Right ventricle myocardium inferior (tissue), 1 donor: ENCODE results near the gene ULK4. TPM values are rescaled to one million over a fixed set of nuclear protein-coding genes. Genes with fewer than 3 reads are reported as not detected.

ENCODE experiments used
- ATAC-seq: fragments of 200-7000 bp; cut with Tn5 transposase; one replicate; pipeline ENCODE4 v1.9.1; 2020; ENCODE audit warnings: mild to moderate bottlenecking, moderate library complexity
- DNase-seq: peaks from one replicate; pipeline ENCODE4 v3.0.0; 2021; ENCODE audit errors: missing footprints
- intact Hi-C: fragments of 100-400 bp; cut with DNase I; formaldehyde crosslinking; loops from one replicate; pipeline ENCODE4 v1.11.0; 2022
- total RNA-seq: library from RNA; stranded (reverse); fragmentation: NEBNext Ultra II Directional; extraction: Animal tissue kit (Norgen Biotek cat#: 25700); gene quantifications from one replicate; pipeline ENCODE4 v1.2.1, GENCODE V29; 2021
- donor health status: DM: no; HTN: yes; CAD: no; lungs with severe emphysema.

The ULK4 gene
- total RNA-seq, 1 donor from 2014 or later, result 4.6 TPM

DNA sequence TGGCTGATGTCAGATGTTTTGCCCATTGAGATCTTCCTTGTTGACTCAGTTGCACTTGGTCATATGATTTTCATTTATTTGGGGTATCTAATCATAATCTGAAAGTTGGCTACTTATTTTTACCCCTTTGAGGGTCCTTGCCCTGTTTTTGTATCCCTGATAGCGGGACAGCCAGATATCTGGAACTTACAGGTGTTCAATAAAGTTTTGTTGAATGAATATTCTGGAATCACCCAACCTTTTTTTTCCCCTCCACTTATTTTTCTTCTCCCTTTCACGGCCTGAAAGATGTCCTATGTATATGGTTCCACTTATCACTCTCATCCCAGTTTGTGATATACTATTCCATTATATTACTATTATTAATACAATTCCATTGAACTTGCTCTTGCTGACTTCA lies 749.8 kb downstream of the ULK4 start:
- ATAC-seq (no peak), DNase-seq (no peak)
- intact Hi-C loops, result no loop called here

DNA sequence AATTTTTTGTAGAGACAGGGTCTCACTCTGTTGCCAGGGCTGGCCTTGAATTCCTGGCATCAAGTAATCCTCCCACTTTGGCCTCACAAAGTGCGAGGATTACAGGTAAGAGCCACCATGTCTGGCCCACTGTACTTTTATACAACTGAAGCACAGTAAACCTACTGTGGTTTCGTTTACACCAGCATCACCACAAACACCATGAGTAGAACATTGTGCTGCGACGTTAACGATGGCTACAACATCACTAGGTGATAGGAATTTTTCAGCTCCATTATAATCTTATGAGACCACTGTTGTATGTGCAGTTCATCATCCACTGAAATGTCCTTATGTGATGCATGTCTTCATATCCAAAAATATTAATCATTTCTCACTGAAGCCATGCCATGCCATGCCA lies 750.9 kb downstream of the ULK4 start:
- intact Hi-C loops, result no loop called here
- DNase-seq (no peak), ATAC-seq (no peak)

DNA sequence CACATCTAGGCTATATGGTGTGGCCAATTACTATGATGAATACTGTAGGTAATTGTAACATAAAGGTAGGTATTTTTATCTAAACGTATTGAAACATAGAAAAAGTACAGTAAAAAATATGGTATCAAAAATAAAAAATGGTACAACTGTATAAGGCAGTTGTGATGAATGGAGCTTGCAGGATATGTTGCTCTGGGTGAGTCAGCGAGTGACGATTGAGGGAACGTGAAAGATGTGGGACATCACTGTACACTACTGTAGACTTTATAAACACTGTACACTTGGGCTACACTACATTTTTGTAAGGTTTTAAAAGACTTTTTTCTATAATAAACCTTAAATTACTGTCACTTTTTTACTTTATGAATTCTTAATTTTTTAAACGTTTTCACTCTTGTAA lies 752.3 kb downstream of the ULK4 start:
- no peak for DNase-seq
- no peak for ATAC-seq
- intact Hi-C loops, result no loop called here

DNA sequence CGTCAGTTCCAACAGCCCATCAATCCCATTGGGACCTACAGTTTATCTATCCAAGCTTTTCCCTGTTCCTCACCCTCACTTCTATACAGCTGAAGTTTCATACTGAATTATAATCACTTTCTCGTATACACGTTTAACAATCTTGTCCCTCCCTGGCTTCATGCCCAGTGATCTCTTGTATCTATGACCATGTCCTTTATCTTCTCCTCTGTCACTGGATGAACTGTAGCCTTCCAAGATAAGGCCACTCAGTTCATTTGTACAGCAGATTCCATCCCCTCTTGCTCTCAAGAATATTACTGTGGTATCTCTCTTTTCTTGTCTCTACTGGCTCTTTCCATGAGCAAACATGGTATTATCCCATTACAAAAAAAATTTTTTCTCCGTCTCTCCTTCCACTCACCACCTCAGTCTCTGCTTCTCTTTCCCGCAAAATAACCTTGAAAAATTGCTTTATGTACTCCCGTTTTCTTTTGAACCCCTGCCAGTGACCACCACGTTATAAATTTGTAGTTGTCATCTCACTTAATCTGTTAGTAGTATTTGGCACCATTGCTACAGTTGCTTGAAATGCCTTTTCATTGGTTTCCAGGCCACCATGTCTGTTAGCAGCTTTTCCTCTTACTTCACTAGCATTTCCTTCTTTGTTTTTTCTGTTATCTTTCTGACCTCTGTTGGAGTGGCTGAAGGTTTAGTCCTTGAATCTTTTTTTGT lies 753.2 kb downstream of the ULK4 start:
- ATAC-seq (no peak), DNase-seq (no peak)
- intact Hi-C loops, result no loop called here

DNA sequence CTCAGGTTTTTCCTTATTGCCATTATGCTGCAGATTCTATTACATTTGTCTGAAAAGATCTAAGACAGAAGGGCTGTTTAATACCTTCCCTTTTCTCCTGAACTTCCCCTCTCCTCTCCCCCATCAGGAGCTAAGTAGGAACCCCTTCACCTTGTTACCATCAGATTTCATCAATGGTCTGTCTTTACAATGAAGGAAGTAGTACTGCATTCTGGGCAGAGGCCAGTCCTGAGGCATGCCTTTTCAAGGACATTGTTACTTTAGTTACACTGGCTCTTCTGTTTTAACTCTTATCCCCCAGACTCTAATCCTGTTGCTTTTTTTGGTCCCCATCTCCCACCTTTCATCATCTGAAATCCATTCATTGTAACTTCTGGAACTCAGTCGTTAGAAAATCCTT lies 754.5 kb downstream of the ULK4 start:
- ATAC-seq, result no peak
- no peak for DNase-seq
- intact Hi-C loops, result loop anchor here (2.0 kb wide), 1 partner anchor 13 kb away; no protein-coding TSS in a partner anchor

GRCh38 chr3:41205591-41205990 lies 756.3 kb downstream of the ULK4 start:
- DNase-seq (no peak), ATAC-seq (no peak)
- intact Hi-C loops, result no loop called here

DNA sequence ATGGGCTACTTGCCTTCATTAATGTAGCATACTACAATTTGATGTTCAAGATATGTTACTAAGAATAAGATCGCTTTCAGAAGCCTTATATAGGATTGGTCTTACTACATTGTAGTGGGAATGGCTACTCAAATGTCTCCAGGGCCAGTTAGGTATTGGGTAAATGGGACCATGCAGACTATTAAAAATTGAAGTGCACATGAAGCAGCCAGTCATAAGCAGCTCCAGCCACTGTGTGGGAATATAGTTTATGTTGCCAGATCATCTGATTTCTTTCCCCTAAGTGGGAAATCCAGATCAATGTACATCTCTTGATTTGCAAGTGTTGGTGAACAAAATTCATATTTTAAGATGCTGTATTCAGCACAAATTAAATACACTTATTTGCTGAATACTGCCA lies 757.5 kb downstream of the ULK4 start:
- DNase-seq (no peak), ATAC-seq (no peak)
- intact Hi-C loops, result loop anchor here (5.0 kb wide), 1 partner anchor 357 kb away; no protein-coding TSS in a partner anchor

- intact Hi-C loops, result loop anchor here (5.0 kb wide), 1 partner anchor 356 kb away; no protein-coding TSS in a partner anchor
- no peak for ATAC-seq
- DNase-seq, result no peak
Observed at GRCh38 chr3:41202834-41203345, 759.0 kb downstream of the ULK4 start.

DNA sequence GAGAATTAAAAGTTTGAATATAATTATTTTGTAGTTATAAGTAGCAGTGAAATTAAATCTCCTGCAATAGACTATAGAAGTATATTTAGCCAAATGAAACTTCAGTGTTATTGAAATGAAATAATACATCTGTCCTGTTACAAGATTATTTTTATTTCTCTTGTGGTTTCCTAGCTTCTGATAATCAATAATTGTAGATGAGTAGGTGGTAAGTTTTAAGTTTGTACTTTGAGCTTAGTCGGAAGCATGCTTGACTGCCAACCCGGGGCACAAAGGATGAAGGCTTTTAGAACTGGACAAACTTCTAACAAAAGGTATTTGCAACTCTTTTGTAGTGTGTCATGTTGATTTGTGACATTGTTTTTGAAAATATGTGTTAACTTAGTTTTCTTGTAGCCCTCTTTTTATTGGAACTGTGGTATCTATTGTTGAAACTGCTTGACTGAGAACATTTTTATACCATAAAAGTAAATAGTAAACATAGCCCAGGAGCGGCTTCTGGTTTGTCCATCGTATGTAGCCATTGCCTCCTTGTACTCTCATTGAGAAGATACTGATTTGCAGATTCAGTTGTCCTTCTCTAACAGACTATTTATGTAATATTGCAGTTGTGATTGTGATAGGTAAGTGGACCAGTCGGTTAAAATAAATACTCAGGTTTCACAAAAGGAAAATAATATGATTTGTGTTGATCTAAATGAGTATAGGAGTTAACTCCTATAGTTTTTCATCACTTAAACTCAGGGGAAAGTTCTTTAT lies 759.6 kb downstream of the ULK4 start:
- DNase-seq, result no peak
- no peak for ATAC-seq
- intact Hi-C loops, result loop anchor here (5.0 kb wide), 1 partner anchor 355 kb away; no protein-coding TSS in a partner anchor

GRCh38 chr3:41200669-41201021 lies 761.3 kb downstream of the ULK4 start:
- no peak for DNase-seq
- intact Hi-C loops, result loop anchor here (2.0 to 5.0 kb wide), 2 partner anchors 353 to 616 kb away; no protein-coding TSS in a partner anchor
- no peak for ATAC-seq

- intact Hi-C loops, result loop anchor here (2.0 to 5.0 kb wide), 4 partner anchors 225 to 615 kb away; no protein-coding TSS in a partner anchor
- ATAC-seq (no peak), DNase-seq (no peak)
Observed at GRCh38 chr3:41199866-41200668, 761.8 kb downstream of the ULK4 start.

GRCh38 chr3:41198950-41199865 lies 762.7 kb downstream of the ULK4 start, which contains the start of gene CTNNB1:
Gene CTNNB1 (plus strand): TSS chr3:41199505. CDS start chr3:41224069, 24,564 bp downstream.
- intact Hi-C loops, result loop anchor here (2.0 to 5.0 kb wide), 2 partner anchors 224 to 322 kb away; no protein-coding TSS in a partner anchor
- ATAC-seq (peak; percentile 95), DNase-seq (peak; percentile 95)

- intact Hi-C loops, result loop anchor here (2.0 to 5.0 kb wide), 2 partner anchors 224 to 321 kb away; no protein-coding TSS in a partner anchor
- no peak for ATAC-seq
- DNase-seq, result peak; percentile 78
Observed at GRCh38 chr3:41198526-41198925, 763.4 kb downstream of the ULK4 start.

DNA sequence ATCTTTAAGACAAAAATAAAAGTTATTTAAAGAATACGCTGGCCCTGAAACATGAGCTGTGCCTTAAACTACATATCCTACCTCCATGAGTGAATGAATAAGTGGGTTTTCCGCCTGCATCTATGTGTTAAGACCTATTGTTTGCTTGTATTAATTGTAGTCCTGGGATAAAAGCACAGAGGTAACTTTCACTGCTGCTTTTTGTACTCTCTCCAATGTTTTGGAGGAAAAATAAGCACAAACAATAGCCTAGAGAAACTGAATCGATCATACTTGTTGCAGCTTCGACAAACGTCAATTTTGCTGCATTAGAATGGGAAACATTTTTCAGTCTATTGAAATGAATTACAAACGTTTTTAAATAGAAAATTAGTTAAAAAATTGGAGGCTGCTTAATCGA lies 763.9 kb downstream of the ULK4 start:
- no peak for ATAC-seq
- no peak for DNase-seq
- intact Hi-C loops, result loop anchor here (2.0 to 5.0 kb wide), 2 partner anchors 223 to 321 kb away; no protein-coding TSS in a partner anchor
